ENCODE measurements around the gene TEX2. TPM values are rescaled to one million over a fixed set of nuclear protein-coding genes. Genes with fewer than 3 reads are reported as not detected.

The TEX2 gene
- 10 to 100 TPM; 42.6 to 44.4 TPM for total RNA-seq

GRCh38 chr17:64263000-64263766 lies at the start of gene TEX2:
Gene TEX2, minus strand, starts transcription at chr17:64263260. Its CDS starts 49,043 bp downstream, at chr17:64214217.
- peak; percentile 86 for DNase-seq (ENCODE audit: low spot score)
- no peaks in the 10 kb centered on the region for H3K36me3 ChIP-seq
- H3K27me3 ChIP-seq = no peaks in the 10 kb centered on the region
- H3K4me1 ChIP-seq = peaks cover 0 to 35% of the 10 kb centered on the region in 2 donors
- H3K27ac ChIP-seq = peak within 1 kb of the TSS; percentile 93 to 94
- no peak for TF ChIP-seq CTCF (IDR thresholded peaks at IDR 0.05)
- peak within 1 kb of the TSS; percentile 96 to 99 for H3K4me3 ChIP-seq
- no peaks in the 10 kb centered on the region for H3K9me3 ChIP-seq

- no peak for DNase-seq (ENCODE audit: low spot score)
- Histone ChIP-seq H3K9me3 (no peaks in the 10 kb centered on the region), H3K4me3 (no peak overlapping the region), H3K27ac (peak overlapping the region in 1 of 2 donors; percentile 6), H3K27me3 (no peaks in the 10 kb centered on the region), H3K4me1 (peaks cover 0 to 11% of the 10 kb centered on the region in 2 donors), H3K36me3 (no peaks in the 10 kb centered on the region)
- TF ChIP-seq CTCF (IDR thresholded peaks at IDR 0.05) = no peak
Measured at GRCh38 chr17:64309710-64310109, 46.6 kb upstream of the TEX2 start.

GRCh38 chr17:64309021-64309420 lies 46.0 kb upstream of the TEX2 start:
- Histone ChIP-seq H3K9me3 (no peaks in the 10 kb centered on the region), H3K27ac (no peak overlapping the region)

GRCh38 chr17:64306850-64307463 lies 43.9 kb upstream of the TEX2 start:
- H3K27ac ChIP-seq = no peak overlapping the region
- no peaks in the 10 kb centered on the region for H3K27me3 ChIP-seq
- no peaks in the 10 kb centered on the region for H3K36me3 ChIP-seq
- no peak overlapping the region for H3K4me3 ChIP-seq
- no peaks in the 10 kb centered on the region for H3K4me1 ChIP-seq
- DNase-seq (ENCODE audit: low spot score) = peak; percentile 80
- peak; percentile 76 to 86 for TF ChIP-seq CTCF (IDR thresholded peaks at IDR 0.05)
- H3K9me3 ChIP-seq = no peaks in the 10 kb centered on the region

More at GRCh38 chr17:64309021-64309420, 46.0 kb upstream of the TEX2 start:
- Histone ChIP-seq H3K27me3 (no peaks in the 10 kb centered on the region), H3K36me3 (no peaks in the 10 kb centered on the region), H3K4me3 (no peak overlapping the region), H3K4me1 (peaks cover 0 to 4% of the 10 kb centered on the region in 2 donors)
- DNase-seq (ENCODE audit: low spot score) = no peak
- TF ChIP-seq CTCF (IDR thresholded peaks at IDR 0.05) = no peak

- no peak for TF ChIP-seq CTCF (IDR thresholded peaks at IDR 0.05)
- Histone ChIP-seq H3K4me3 (no peak overlapping the region), H3K9me3 (no peaks in the 10 kb centered on the region), H3K27me3 (no peaks in the 10 kb centered on the region), H3K4me1 (no peaks in the 10 kb centered on the region), H3K27ac (no peak overlapping the region), H3K36me3 (no peaks in the 10 kb centered on the region)
- DNase-seq (ENCODE audit: low spot score) = no peak
Measured at GRCh38 chr17:64304551-64304950, 41.5 kb upstream of the TEX2 start.
